KBM-7 (cell line): ENCODE measurements around the gene PRR33.
"Not testable (repeated sequence)": the region's sequence is repeated elsewhere in the genome, so short reads cannot be mapped to it uniquely, and the experiment has no call there.

Experiments used
- DNase-seq: peaks from one replicate; pipeline ENCODE4 v3.0.0-alpha.2; 2015
- in situ Hi-C: fragments of 300-500 bp; cut with MboI; formaldehyde crosslinking; loops from 2 replicates; pipeline ENCODE4 v1.14.3; 2020; ENCODE audit warnings: low sequenced_read_pairs, low pct_unique_long_range_greater_than_20kb, mixed read lengths

The PRR33 gene

DNA sequence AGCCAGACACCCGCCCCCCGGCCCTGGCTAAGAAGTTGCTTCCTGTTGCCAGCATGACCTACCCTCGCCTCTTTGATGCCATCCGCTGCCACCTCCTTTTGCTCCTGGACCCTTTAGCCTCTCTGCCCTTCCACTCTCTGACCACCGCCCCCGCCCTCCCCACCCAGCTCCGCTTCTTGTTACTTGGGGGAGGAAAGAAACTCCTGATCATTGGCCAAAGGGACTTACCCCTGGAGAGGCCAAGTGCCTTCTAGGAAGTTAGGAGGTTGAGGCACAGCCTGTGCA, at the start of gene PRR33:
Gene PRR33, minus strand, starts transcription at position 65 of the 285 bp plus-strand sequence. CDS start 1,311 bp downstream, outside the sequence.
- in situ Hi-C loops: no loop called here
- no peak for DNase-seq

DNA sequence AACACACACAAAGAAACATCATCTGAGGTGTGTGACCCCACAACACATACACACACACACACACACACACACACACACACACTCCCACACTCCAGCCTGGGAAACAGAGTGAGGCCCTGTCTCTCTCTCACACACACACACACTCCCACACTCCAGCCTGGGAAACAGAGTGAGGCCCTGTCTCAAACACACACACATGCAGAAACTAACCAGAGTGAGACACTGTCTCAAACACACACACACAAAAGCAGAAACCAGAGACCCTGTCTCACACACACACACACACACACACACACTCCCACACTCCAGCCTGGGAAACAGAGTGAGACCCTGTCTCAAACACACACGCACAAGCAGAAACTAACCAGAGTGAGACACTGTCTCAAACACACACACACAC, 48.1 kb upstream of the PRR33 start:
- DNase-seq, in situ Hi-C loops: not testable (repeated sequence)

DNA sequence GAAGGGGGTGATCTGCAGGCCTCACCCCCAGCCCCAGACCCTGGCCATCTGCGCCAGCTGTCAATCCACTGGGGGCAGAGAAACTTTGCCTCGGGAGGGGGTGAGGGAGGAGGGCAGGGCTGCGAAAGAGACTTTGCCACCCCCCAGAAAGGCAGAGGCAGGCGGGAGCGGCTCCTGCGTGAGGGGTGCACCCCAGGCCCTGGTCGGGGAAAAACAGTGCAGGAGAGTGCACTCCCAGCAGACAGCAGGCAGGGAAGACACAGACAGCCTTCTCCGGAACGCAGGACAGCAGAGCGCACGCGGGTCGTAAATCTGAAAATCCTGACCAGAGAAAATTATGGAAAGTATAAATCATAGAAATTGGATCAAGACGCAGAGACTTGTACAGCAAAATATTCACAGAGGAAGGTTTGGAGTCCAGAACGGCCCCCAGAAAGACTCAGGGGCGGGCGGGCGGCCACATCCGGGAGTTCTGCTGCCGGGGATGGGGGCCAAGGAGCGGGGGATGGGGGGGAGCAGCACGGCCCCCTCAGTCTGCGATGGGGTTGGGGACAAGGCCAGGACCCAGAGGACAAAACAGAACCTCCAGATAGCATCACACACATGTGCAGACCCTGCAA, 47.4 kb upstream of the PRR33 start:
- DNase-seq: no peak
- in situ Hi-C loops: no loop called here

DNA sequence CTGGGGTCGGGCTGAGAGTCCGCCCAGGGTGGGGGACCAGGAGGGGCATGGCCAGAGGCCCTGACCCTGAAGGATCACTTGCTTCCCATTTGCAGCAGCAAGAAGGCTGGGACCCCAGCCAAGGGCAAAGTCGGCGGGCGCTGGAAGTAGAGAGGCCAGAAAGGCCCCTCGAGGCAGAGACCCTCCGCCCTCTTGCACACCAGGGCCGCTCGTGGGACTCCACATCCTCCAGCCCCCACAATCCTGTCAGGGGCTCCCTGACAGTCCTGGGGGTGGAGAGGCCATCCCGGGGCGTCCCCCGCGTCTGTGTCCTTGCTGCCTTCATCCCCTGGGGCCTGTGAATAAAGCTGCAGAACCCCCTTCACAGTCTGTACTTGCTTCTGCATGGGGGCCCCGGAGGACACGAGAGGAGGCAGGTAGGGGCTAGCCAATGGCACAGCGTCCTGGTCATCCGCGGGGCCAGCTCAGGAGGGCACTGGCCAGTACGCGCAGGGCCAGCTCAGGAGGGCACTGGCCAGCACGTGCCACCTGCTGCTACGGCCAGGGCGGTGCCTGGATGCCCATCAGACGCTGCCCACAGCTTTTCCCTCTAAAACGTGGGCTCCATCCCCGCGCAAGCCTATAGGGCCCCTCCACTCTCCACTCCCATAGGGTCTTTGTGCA, 46.8 kb upstream of the PRR33 start:
- DNase-seq: no peak
- in situ Hi-C loops: no loop called here

DNA sequence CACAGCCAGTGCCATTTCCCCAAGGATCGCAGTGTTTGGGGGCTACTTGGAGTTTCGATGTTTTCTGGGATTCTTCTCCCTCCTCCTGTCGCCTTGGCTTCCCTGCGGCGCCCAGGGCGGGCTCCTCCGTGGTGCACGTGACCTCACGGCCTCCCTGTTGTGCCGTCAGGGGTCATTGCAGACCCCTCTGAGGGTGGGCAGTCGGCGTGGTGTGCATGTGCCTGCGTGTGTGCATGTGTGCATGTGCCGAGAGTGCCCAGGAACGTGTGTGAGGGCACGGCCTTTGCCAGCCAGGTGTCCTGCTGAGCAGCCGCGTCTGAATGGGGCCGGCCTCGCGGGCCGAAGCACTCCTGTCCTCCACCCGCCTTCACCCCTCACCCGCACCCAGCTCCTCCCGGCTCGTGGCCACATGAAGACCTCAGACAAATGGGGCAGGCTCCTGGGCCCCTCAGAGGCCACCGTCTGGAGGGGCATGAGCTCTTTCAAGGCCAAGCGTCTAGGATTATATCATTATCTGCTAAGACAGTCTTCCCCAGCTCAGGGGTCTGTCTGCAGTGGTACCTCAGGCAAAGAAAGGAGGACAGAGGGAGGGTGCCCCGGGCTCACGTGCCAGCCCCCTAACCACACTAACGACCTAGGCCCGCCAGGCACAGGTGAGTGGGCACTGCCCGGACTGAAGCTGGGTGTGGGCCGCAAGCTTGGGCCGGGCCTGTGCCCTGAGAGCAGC, 46.1 kb upstream of the PRR33 start:
- in situ Hi-C loops: no loop called here
- no peak for DNase-seq

DNA sequence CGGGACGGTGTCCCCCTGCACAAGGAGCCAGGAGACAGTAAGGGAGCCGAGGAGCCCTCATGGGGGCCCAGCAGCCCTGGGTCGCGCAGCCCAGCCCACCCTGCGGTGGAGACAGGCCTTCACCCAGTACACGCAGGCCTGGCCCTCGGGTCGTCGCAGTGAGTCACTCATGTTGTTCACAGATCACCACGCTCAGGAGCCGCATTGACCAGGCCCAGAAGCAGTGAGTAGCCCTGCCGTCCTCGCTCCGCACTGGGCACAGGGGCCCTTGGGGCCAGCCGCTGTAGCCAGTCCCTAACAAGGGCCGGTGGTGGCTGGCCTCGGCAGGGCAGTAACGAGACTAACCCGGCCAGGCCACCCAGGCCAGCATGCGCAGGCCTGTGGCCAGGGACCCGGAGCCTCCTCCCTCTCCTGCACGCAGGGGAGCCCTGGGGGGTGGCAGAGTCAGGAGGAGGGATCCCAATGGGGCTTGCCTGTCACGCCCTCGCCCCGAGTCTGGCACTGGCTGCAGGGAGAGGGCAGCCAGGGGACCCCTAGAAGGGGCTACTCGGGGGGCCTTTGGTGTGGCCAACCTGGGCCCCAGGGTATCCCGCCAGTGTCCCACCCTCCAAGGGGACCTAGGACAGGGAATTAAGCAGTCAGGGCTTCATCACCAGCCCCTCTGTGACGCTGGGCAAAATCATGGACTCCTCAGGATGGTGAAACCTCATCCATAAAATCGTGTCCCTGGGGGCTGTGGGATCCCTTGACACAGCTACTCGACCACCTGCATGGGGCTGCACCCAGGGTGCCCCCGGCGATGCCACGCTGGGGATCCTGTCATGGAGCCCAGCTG, 45.3 kb upstream of the PRR33 start:
- in situ Hi-C loops: no loop called here
- DNase-seq: no peak

DNA sequence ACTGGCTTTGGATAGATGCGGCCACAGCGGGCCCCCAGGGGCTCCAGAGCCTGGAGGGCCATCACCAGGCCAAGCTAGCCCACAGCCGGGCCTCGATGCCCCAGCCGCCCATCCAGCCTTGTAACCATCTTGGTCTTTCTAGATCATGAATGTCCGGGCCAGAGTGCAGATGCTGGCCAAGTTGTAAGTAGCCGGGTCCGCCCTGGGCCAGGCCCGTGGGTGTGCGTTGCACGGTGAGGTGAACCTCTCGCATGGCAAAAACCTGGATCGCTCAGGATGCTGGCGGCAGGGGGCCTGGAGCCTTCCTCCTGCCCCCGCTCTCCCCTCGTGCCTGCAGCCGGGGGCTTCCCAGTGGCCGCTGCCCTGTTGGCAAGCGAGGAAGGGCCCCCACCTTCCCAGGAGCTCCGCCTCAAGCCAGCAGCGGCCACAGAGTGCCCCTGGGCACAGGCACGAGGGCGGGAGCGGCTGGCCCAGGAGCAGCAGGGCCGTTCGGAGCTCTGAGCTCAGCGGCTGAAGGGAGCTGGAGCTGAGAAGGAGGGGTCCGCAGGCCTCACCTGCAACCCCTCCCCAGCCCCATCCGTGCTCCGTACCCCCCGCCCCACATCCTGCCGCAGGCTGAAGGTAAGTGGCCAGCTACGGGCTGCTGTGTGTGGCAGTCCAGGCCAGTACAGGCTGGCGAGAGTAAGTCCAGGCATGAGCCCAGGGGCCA, 44.5 kb upstream of the PRR33 start:
- no peak for DNase-seq
- in situ Hi-C loops: no loop called here

DNA sequence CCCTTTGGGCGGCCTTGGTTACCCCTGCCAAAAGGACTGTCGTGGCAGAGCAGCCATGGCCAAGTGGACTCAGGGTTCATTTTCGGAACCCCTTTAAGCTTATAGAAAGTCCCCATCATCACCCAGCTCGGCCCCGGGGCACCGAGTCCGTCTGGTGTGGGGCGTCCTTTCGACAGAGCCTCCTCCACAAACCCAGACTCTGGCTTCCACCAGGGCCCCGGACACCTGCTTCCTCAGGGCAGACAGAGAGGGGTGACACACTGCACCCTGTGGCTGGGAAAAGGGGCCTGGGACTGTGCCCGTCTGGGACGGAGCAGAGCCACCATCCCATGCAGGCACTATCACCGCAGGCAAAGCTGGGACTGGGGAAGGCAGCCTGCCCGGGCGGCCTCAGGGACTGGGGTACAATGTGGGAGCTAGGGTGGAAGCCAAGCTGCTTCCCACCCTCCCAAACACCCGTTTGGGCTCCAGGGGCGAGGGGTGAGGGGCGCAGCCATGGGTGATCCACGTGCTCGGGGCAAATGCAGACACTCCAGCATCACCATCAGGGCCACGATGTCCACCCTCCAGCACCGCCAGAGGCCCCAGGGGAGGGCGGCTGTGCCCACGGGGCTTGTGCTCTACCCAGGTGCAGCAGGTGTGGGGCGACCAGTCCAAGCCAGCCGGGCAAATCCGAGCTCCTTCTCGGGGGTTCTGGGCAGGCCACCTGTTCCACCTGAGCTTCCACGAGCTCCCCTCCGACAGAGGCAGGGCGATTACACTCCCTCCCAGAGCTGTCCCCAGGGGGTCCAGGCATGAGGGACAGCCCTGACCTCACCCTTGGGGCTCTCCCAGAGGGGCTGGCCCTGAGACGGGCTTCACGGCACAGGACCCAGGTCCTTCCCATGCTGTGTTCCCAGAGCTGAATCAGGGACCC, 43.7 kb upstream of the PRR33 start:
- in situ Hi-C loops: no loop called here
- DNase-seq: no peak

DNA sequence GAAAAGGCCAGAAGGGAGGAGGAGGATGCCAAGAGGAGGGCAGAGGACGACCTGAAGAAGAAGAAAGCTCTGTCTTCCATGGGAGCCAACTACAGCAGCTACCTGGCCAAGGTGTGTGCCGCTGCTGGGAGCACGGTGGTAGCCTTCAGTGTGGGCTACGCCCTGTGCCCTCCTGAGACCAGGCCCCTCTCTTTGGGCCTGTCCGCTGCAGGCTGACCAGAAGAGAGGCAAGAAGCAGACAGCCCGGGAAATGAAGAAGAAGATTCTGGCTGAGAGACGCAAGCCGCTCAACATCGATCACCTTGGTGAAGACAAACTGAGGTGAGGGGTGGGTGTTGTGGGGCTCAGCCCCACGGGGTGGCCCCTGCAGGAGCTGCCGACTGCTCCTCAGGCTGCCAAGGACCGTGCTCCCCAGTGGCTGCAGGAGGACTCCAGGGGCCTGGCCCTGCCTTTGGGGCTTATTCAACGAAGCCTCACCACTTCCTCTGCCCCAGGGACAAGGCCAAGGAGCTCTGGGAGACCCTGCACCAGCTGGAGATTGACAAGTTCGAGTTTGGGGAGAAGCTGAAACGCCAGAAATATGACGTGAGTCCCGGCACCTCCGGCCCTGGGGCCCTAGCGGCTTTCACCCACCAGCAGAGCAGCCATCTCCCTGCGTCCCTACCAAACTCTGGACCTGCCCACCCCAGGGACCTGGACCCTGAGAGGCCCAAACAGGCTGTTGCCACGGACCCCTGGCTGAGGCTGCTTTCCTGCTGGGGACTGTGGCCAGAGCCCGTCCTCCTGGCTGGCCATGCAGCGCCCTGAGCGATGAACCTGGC, 42.9 kb upstream of the PRR33 start:
- DNase-seq: no peak
- in situ Hi-C loops: no loop called here

DNA sequence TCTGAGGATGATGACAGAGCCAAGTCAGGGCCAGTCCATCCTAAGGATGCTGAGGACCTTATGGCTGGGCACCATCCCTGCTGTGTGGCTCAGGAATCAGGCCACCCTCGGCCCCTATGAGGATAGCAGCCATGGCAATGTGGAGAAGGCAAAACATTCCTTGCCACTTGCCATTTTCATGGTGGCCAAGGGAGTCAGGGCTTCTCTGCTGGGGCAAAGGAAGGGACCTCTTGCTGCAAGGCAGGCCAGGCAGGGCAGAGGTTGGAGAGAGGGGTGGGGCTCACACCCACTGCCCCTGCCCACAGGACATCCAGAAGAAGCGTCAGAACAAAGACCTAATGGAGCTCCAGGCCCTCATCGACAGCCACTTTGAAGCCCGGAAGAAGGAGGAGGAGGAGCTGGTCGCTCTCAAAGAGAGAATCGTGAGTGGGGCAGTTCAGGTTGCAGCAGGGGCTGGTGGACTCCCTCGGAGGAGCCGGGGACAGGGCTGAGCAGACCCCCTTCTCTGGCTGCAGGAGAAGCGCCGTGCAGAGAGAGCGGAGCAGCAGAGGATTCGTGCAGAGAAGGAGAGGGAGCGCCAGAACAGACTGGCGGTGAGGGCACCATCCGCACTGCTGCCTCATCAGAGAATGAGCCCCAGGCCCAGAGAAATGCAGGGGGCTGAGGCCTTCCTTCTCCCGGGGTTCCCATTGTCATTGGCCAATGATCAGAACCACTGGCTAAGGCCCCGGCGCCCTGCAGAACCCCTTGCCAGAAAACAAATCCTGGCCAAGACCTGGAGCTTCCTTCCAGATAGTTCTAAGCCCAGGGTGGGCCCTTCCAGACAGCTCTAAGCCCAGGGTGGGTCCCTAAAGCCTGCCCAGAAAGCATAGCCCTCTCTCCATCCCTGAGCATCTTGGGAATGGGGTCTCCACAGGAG, 42.0 kb upstream of the PRR33 start:
- in situ Hi-C loops: no loop called here
- DNase-seq: no peak

DNA sequence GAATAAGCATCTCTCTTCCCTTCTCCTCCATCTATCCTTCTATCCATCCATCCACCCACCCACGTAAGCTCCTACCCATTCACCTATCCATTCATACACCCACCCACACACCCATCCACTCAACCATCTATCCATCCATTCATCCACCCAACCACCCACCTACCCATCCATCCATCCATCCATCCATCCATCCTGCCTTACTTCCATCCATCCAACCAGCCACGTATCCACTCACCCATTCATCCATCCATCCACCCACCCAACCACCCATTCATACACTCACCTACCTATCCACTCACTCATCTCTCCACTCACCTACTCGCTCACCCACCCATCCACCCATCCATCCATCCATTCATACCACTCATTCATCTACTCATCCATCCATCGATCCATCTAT, 41.0 kb upstream of the PRR33 start:
- in situ Hi-C loops: no loop called here
- DNase-seq: no peak

DNA sequence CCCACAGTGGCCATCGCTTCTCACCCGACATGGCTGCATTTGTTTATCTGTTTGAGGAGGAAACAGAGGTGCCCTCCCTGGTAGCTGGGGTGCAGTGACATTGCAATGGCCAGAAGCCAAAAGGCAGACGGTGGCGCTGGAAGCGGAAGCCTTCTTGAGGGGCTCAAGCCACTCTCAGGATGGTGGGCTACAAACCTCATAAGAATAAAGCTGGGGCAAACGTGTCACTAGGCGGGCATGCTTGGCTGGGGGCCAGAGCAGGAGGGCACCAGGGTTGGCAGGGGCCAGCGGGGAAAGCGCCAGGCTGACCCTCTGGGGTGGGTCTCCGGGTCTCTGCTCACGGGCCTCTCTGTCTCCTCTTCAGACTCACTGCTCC, 40.4 kb upstream of the PRR33 start:
- no peak for DNase-seq

DNA sequence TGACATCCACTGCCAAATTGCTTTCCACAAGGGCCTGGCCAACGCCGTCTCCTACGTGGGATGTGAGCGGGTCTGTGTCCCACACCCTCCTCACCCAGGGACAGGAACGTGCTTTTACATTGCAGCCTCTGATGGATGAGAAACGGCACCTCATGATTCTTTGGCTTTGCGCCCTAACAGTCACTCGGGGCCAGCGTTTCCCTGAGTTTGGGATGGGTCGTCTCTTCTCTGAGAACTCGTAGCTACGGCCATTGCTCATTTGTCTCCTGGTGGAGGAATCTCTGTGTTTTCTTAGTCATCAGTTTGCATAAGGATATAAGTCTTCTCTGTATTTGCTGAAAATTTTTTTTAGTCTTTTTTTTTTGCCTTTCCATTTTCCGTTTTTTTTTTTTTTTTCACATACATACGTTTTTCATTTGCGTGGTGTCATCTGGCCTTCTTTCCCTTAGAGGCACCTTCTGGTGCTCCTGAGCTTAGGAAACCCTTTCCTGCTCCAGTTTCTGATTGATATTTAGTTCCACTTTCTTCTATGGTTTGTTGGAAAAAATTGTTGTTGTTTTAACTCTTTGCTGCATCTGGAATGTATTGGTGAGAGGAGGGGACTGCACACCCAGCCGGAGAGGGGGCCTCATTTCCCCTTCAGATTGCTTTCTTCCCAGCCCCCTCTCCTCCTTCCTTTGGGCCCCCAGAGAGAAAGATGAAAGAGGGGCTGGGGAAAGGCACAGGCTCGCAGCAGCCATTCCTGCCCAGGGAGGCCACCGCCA, 39.8 kb upstream of the PRR33 start:
- in situ Hi-C loops: no loop called here
- DNase-seq: no peak

More for the DNA sequence above, 40.4 kb upstream of the PRR33 start:
- in situ Hi-C loops: no loop called here

DNA sequence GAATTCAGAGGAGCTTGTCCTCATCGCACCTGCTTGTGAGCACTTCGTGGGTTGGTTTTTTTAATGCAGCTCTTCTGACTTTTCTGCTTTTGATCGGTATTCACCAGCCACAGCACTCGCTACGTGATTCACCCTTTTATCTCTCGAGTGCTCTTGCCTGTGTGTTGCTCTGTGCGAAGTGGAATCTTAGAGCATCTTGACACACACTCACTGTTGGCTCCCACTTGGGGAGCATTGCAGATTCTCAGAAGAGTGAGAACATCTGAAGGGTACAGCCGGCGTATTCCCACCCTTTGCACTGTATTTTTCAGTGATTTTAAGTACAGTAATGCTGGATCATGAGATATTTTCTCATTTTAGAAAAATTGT, 38.8 kb upstream of the PRR33 start:
- in situ Hi-C loops: no loop called here

DNA sequence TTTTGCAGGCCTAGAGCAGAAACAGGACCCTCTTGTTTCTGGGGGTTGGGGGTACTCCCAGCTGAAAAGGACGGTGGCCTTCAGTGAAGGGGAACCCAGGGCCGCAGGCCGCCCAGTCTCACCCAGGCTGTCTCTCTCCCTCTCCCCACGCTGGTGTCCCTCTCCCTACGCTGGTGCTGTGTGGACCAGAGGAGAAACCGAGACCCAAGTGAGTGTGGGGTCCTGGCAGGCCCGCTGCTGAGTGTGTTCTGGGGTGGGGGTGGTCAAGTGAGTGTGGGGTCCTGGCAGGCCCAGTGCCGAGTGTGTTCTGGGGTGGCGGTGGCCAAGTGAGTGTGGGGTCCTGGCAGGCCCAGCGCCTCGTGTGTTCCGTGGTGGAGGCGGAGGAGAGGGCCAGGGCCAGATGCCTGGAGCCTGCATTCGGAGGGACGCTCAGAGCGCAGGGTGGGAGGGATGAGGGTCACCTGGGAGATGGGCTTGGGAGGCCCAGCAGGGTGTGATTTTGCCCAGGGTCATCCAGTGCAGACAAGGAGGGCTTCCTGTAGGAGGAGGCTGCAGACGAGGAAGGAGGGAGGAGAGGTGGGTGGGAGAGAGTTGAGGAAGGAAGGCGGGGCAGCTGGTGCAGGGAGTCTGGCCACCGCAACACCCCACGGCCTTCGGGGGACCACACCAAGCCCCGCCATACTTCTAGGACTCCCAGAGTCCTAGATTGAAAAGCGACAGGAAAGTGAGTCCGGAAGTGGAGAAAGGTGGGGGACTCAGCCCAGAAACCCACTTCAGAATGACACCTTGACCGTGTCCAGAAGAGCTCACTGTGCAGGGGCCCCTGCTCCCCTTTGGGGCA, 38.1 kb upstream of the PRR33 start:
- in situ Hi-C loops: no loop called here
- no peak for DNase-seq

More for the DNA sequence above, 38.8 kb upstream of the PRR33 start:
- DNase-seq: no peak
